Thyroid gland (tissue), 4 donors: ENCODE data around the gene PIGS. TPM values are rescaled to one million over a fixed set of nuclear protein-coding genes. Genes with fewer than 3 reads are reported as not detected.

ENCODE experiments used
- DNase-seq, 2 donors: peaks; one replicate each; pipeline ENCODE4 v3.0.0-alpha.2; 2019
- H3K27ac ChIP-seq, 3 donors: fragments of 200-600 bp; sonication (generic); 1 replicate in 2 of 3; 2 replicates in 1 of 3; pipeline ENCODE4 v1.5.1; 2016 to 2019; ENCODE audit warnings: mild to moderate bottlenecking in 1 of 3, moderate library complexity in 1 of 3
- H3K27me3 ChIP-seq: fragments of 200-600 bp; sonication (generic); one replicate; pipeline ENCODE4 v1.5.1; 2019
- H3K36me3 ChIP-seq, 2 donors: fragments of 200-600 bp; sonication (generic); one replicate each; pipeline ENCODE4 v1.5.1; 2016 to 2019
- H3K4me1 ChIP-seq, 2 donors: fragments of 200-600 bp; sonication (generic); one replicate each; pipeline ENCODE4 v1.5.1; 2017 to 2019
- H3K4me3 ChIP-seq, 3 donors: fragments of 200-600 bp; sonication (generic); replicated peaks in 1 of 3; 1 replicate in 2 of 3; 2 replicates in 1 of 3; pipeline ENCODE4 v1.5.1; 2016; ENCODE audit warnings: mild to moderate bottlenecking in 1 of 3
- H3K9me3 ChIP-seq: fragments of 200-600 bp; sonication (generic); one replicate; pipeline ENCODE4 v1.5.1; 2017
- CTCF ChIP-seq, 6 experiments: fragments of 200-600 bp in 3 of 6; fragments of 450-650 bp in 3 of 6; sonication (generic) in 3 of 6; IDR thresholded peaks; one replicate each; pipeline ENCODE4 v1.5.1; 2016 to 2019; ENCODE audit warnings: antibody characterized with exemption in 6 of 6, mild to moderate bottlenecking in 2 of 6, inconsistent platforms in 1 of 6, moderate library complexity in 1 of 6
- POLR2A ChIP-seq, 2 donors: fragments of 450-650 bp; IDR thresholded peaks; one replicate each; pipeline ENCODE4 v1.6.1; 2017; ENCODE audit warnings: antibody characterized with exemption in 2 of 2, mild to moderate bottlenecking in 2 of 2, moderate library complexity in 1 of 2
- WGBS, 2 donors: methylation state at CpG; one replicate each; pipeline ENCODE4 v1.1.5; 2017; 5-methylcytosine and 5-hydroxymethylcytosine counted together
- intact Hi-C: fragments of 100-400 bp; cut with DNase I; formaldehyde crosslinking; loops from one replicate; pipeline ENCODE4 v1.15.1; 2023
- total RNA-seq, 4 donors: library from RNA; depleted of rRNA; stranded (reverse); fragments of >200 nt; gene quantifications; one replicate each; pipeline ENCODE4 v1.2.3, GENCODE V29; 2016

PIGS gene
- total RNA-seq, 4 donors from 2014 or later = 37.2 to 111 (median 74.7) TPM

DNA sequence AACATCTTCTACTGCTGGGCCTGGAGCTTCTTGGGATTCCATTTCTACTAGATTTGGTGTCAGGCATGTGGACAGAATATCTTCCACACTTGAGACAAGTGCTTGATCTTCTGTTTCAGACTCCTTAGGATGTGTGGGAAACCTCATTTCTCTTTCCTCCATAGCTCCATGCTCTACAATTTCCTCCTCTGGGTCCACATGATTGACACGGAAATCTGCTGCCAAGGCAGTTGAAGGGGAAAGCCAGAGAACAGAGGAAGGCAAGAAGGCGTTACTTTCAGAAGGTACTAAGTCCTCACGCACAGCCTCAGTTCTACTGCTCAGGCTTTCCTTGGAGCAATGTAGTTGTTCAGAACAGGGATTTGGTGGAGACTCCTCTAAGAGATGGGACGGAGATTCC lies 20.9 kb upstream of the PIGS start:
- intact Hi-C loops = no loop called here
- Histone ChIP-seq H3K27ac (no peak overlapping the region), H3K27me3 (no peaks in the 10 kb centered on the region), H3K4me3 (no peak overlapping the region), H3K4me1 (no peaks in the 10 kb centered on the region), H3K36me3 (peaks cover 0 to 9% of the 10 kb centered on the region in 2 donors), H3K9me3 (no peaks in the 10 kb centered on the region)
- no peak for DNase-seq
- TF ChIP-seq CTCF (IDR thresholded peaks at IDR 0.05) = no peak
- no peak for TF ChIP-seq POLR2A (IDR thresholded peaks at IDR 0.05)
- 92 to 99% methylated on average over 4 of the region's 4 CpGs for whole genome bisulfite sequencing, 2 donors

GRCh38 chr17:28585851-28586250 lies 14.5 kb upstream of the PIGS start:
- Histone ChIP-seq H3K9me3 (no peaks in the 10 kb centered on the region), H3K4me3 (no peak overlapping the region), H3K27ac (no peak overlapping the region), H3K27me3 (no peaks in the 10 kb centered on the region), H3K4me1 (no peaks in the 10 kb centered on the region), H3K36me3 (peaks cover 12 to 13% of the 10 kb centered on the region in 2 donors)
- DNase-seq = no peak
- TF ChIP-seq CTCF (IDR thresholded peaks at IDR 0.05) = no peak
- TF ChIP-seq POLR2A (IDR thresholded peaks at IDR 0.05) = no peak
- intact Hi-C loops = no loop called here
- 95 to 98% methylated on average over 3 of the region's 3 CpGs for WGBS, 2 donors

DNA sequence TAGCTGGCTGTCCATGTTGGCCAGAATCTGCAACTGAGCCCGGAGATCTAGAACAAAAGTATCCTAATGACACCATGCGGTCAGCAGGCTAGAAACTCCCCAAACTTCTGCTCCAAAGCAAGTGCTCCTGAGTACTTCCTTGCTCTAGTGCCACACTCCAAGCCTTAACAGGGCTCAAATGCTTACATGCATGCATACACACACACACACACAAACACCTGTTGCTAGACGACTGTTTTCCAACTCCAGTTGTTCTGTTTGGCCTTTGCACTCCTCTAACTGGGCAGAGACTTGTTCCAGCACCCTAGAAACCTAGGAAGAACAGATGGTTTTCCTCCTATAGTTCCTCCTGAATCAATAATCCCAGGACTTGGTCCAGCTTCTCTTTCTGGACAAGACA lies 13.1 kb upstream of the PIGS start:
- Histone ChIP-seq H3K27me3 (no peaks in the 10 kb centered on the region), H3K9me3 (no peaks in the 10 kb centered on the region), H3K36me3 (peaks cover 12 to 13% of the 10 kb centered on the region in 2 donors), H3K4me1 (peaks cover 0 to 3% of the 10 kb centered on the region in 2 donors), H3K27ac (no peak overlapping the region), H3K4me3 (no peak overlapping the region)
- intact Hi-C loops = no loop called here
- no peak for DNase-seq
- 78 to 84% methylated on average over 3 of the region's 3 CpGs for WGBS, 2 donors
- TF ChIP-seq CTCF (IDR thresholded peaks at IDR 0.05) = no peak
- no peak for TF ChIP-seq POLR2A (IDR thresholded peaks at IDR 0.05)

DNA sequence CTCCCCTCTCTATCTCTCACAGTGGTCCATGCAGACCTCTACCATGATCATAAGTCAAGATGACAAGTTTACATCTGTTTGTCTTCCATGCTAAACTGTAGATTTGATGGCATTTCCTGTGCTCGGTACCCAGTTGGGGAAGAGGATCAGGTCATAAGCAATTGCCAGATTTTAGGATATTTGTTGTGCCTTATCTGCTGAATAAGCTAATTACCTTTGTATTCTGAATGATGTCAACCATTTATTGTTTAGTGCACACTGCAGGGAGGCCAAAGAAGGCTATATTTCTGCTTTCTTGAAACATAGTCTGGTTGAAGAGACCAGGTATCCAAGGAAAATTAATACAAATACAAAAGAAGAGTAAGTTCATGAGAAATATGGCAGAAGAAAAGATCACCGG lies 11.2 kb upstream of the PIGS start:
- 94 to 96% methylated on average over 2 of the region's 2 CpGs for WGBS, 2 donors
- TF ChIP-seq POLR2A (IDR thresholded peaks at IDR 0.05) (no peak), CTCF (IDR thresholded peaks at IDR 0.05) (no peak)
- H3K27me3 ChIP-seq = no peaks in the 10 kb centered on the region
- no peak overlapping the region for H3K27ac ChIP-seq
- no peak for DNase-seq
- H3K36me3 ChIP-seq = peaks cover 12 to 13% of the 10 kb centered on the region in 2 donors
- no peaks in the 10 kb centered on the region for H3K9me3 ChIP-seq
- peaks cover 0 to 3% of the 10 kb centered on the region in 2 donors for H3K4me1 ChIP-seq
- H3K4me3 ChIP-seq = no peak overlapping the region
- intact Hi-C loops = no loop called here

DNA sequence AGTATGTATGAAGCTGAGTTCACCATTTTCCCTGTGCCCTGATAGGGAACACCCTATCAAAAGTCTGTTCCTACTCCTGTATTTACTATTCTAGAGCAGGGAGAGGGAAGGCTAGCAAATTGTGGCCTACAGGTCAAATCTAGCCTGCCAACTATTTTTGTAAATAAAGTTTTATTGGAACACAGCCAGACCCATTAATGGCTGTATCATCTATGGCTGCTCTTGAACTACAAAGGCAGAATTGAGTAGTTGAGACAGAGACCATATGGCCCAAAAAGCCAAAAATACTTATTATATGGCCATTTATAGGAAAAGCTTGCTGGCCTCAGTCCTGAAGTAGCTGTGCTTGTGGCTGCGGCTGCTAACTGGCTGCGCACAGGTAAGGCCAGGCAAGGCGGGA lies 9.6 kb upstream of the PIGS start:
- TF ChIP-seq POLR2A (IDR thresholded peaks at IDR 0.05) = no peak
- TF ChIP-seq CTCF (IDR thresholded peaks at IDR 0.05) = no peak
- WGBS, 2 donors = 87 to 97% methylated on average over 3 of the region's 3 CpGs

More for the DNA sequence above, 9.6 kb upstream of the PIGS start:
- DNase-seq = no peak
- Histone ChIP-seq H3K27ac (no peak overlapping the region), H3K27me3 (no peaks in the 10 kb centered on the region), H3K36me3 (peaks cover 11 to 13% of the 10 kb centered on the region in 2 donors), H3K4me1 (peaks cover 0 to 3% of the 10 kb centered on the region in 2 donors), H3K4me3 (no peak overlapping the region), H3K9me3 (no peaks in the 10 kb centered on the region)
- intact Hi-C loops = no loop called here
